ENCODE measurements around the gene TMEM9. TPM values are rescaled to one million over a fixed set of nuclear protein-coding genes. Genes with fewer than 3 reads are reported as not detected.

Gene TMEM9
- total RNA-seq, 1 donor from 2014 or later, result 109 TPM

DNA sequence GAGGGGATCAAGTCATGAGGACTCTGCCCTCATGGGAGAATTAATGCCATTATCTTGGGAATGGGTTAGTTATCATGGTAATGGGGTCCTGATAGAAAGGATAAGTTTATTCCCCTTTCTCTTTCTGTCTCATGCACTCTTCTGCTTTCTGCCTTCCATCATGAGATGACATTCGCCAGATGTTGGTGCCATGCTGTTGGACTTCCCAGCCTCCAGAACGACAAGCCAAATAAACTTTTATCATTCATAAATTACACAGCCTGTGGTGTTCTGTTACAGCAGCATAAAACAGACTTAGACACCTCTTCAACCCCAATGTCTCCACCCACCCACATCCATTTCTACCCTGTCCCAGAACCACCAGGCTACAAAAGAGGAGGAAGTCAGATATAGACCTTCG lies 24.4 kb upstream of the TMEM9 start:
- H4K20me1 ChIP-seq (ENCODE audit: low read depth), result no peaks in the 10 kb centered on the region
- H3K27me3 Mint-ChIP-seq (ENCODE audit: insufficient read depth, low read depth), result peaks cover 23% of the 10 kb centered on the region
- H2AFZ ChIP-seq (replicated peaks), result no peak overlapping the region
- no peaks in the 10 kb centered on the region for H3F3A ChIP-seq (ENCODE audit: low read depth)
- no peak for TF ChIP-seq EZH2 (IDR thresholded peaks at IDR 0.05)
- TF ChIP-seq, protein P1, sequence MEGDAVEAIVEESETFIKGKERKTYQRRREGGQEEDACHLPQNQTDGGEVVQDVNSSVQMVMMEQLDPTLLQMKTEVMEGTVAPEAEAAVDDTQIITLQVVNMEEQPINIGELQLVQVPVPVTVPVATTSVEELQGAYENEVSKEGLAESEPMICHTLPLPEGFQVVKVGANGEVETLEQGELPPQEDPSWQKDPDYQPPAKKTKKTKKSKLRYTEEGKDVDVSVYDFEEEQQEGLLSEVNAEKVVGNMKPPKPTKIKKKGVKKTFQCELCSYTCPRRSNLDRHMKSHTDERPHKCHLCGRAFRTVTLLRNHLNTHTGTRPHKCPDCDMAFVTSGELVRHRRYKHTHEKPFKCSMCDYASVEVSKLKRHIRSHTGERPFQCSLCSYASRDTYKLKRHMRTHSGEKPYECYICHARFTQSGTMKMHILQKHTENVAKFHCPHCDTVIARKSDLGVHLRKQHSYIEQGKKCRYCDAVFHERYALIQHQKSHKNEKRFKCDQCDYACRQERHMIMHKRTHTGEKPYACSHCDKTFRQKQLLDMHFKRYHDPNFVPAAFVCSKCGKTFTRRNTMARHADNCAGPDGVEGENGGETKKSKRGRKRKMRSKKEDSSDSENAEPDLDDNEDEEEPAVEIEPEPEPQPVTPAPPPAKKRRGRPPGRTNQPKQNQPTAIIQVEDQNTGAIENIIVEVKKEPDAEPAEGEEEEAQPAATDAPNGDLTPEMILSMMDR (IDR thresholded peaks at IDR 0.05), result no peak
- TF ChIP-seq EZH2phosphoT487 (IDR thresholded peaks at IDR 0.05), result no peak
- H3K4me1 Mint-ChIP-seq, result peaks cover 3% of the 10 kb centered on the region
- no peaks in the 10 kb centered on the region for H3K4me1 ChIP-seq
- H3K9ac ChIP-seq, result no peak overlapping the region
- H3K4me2 ChIP-seq, result no peak overlapping the region
- H3K4me3 ChIP-seq, result no peak overlapping the region
- DNase-seq (ENCODE audit: low spot score), result no peak
- no peaks in the 10 kb centered on the region for H3K79me2 ChIP-seq (ENCODE audit: low read depth)
- H3K27ac Mint-ChIP-seq, result no peak overlapping the region
- no peaks in the 10 kb centered on the region for H3K27me3 ChIP-seq
- no peaks in the 10 kb centered on the region for H3K9me3 ChIP-seq (ENCODE audit: low read depth)
- H3K36me3 Mint-ChIP-seq, result no peaks in the 10 kb centered on the region
- no peaks in the 10 kb centered on the region for H3K36me3 ChIP-seq
- no peak overlapping the region for H3K27ac ChIP-seq
- no peak overlapping the region for H3K4me3 Mint-ChIP-seq
- peaks cover 8% of the 10 kb centered on the region for H3K9me3 Mint-ChIP-seq

DNA sequence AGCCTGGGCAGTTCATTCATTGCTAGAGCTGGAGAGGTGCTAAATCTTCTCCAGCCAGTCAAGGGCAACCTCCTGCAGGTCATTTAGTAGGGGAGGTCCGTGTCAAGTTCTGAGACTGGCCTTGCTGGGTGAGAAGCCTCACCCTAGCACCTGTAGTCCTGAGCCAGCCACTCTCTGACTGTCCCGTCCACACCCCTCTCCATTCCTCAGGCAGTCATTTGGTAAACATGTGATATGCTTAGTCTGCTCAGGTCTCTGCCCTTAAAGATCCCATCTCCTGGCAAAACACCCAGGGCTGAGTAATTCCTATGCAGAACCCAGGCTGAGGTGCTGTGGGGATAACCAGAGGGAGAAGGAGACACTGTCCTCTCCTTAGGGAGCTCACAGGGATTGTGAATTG lies 22.7 kb upstream of the TMEM9 start:
- Histone ChIP-seq H3K9ac (no peak overlapping the region), H3K9me3 (ENCODE audit: low read depth) (no peaks in the 10 kb centered on the region), H3K4me2 (no peak overlapping the region), H3K4me3 (no peak overlapping the region), H3K4me1 (no peaks in the 10 kb centered on the region), H2AFZ (replicated peaks) (no peak overlapping the region), H4K20me1 (ENCODE audit: low read depth) (no peaks in the 10 kb centered on the region), H3K27ac (no peak overlapping the region), H3K36me3 (no peaks in the 10 kb centered on the region), H3F3A (ENCODE audit: low read depth) (no peaks in the 10 kb centered on the region), H3K27me3 (peaks cover 2% of the 10 kb centered on the region), H3K79me2 (ENCODE audit: low read depth) (no peaks in the 10 kb centered on the region)
- Mint-ChIP-seq H3K4me1 (peaks cover 3% of the 10 kb centered on the region), H3K9me3 (peaks cover 6% of the 10 kb centered on the region), H3K4me3 (no peak overlapping the region), H3K27ac (no peak overlapping the region), H3K36me3 (no peaks in the 10 kb centered on the region), H3K27me3 (ENCODE audit: insufficient read depth, low read depth) (peaks cover 28% of the 10 kb centered on the region)
- TF ChIP-seq EZH2phosphoT487 (IDR thresholded peaks at IDR 0.05) (no peak), EZH2 (IDR thresholded peaks at IDR 0.05) (no peak)
- TF ChIP-seq, protein P1 (IDR thresholded peaks at IDR 0.05), result no peak
- no peak for DNase-seq (ENCODE audit: low spot score)

DNA sequence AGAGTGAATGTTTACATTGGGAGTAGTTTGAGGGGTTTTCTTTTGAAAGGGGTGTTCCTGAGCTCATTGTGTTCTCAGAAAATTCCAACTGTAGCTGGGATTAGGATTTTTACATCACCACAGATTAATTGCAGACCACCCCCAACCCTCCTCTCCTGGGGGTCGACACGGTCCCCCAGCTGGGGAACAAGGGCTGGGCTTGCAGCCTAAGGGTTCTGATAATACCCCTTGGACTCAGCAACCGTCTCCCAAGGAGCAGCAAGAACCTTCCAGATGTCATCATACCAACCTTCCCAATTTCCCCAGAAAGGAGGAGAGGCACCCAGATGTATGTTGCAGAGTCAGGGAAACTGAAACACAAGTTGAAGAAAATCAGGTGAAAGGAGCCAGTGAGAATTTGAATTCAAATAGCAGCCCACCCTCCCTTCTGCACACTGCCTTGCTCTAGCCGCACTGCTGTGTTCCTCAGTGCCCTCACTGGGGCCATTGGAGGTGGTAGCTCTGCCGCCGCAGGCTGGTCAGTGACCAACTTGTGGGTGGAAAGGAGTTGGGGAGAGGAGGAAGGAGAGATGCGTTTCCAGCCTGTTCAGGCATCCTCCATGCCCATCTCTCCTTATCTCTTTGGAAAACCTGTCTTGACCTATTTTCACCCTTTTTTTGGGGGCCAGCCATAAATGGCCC lies 21.7 kb upstream of the TMEM9 start:
- Histone ChIP-seq H4K20me1 (ENCODE audit: low read depth) (no peaks in the 10 kb centered on the region), H3K4me1 (no peaks in the 10 kb centered on the region), H3K36me3 (no peaks in the 10 kb centered on the region), H3F3A (ENCODE audit: low read depth) (peaks cover 8% of the 10 kb centered on the region), H3K4me2 (no peak overlapping the region), H3K9me3 (ENCODE audit: low read depth) (no peaks in the 10 kb centered on the region), H3K9ac (no peak overlapping the region), H2AFZ (replicated peaks) (no peak overlapping the region), H3K27me3 (peaks cover 9% of the 10 kb centered on the region), H3K79me2 (ENCODE audit: low read depth) (no peaks in the 10 kb centered on the region), H3K4me3 (no peak overlapping the region), H3K27ac (no peak overlapping the region)
- DNase-seq (ENCODE audit: low spot score), result no peak
- TF ChIP-seq, protein P1 (IDR thresholded peaks at IDR 0.05), result no peak
- no peak for TF ChIP-seq EZH2 (IDR thresholded peaks at IDR 0.05)
- no peak for TF ChIP-seq EZH2phosphoT487 (IDR thresholded peaks at IDR 0.05)
- H3K4me3 Mint-ChIP-seq, result no peak overlapping the region
- H3K9me3 Mint-ChIP-seq, result peaks cover 6% of the 10 kb centered on the region
- H3K36me3 Mint-ChIP-seq, result no peaks in the 10 kb centered on the region
- H3K27me3 Mint-ChIP-seq (ENCODE audit: insufficient read depth, low read depth), result peaks cover 26% of the 10 kb centered on the region
- H3K27ac Mint-ChIP-seq, result no peak overlapping the region
- H3K4me1 Mint-ChIP-seq, result peaks cover 9% of the 10 kb centered on the region

Data from neural progenitor cell (in vitro differentiated cells).